HEK293 (cell line): ENCODE results near the gene SCN1A.

Experiments
- CTCF ChIA-PET: fragments of 350-600 bp; formaldehyde crosslinking; extraction: SDS; loops from one replicate; lab custom pipeline; 2021; ENCODE audit warnings: antibody characterized with exemption; lab: Yijun Ruan, JAX
- POLR2A ChIA-PET: fragments of 300-600 bp; formaldehyde crosslinking; extraction: SDS; loops from one replicate; lab custom pipeline; 2020; ENCODE audit warnings: antibody characterized with exemption, inconsistent platforms; lab: Yijun Ruan, JAX
- H3K27ac ChIP-seq: fragments of 200-500 bp; sonication (Bioruptor generic); 2 replicates; pipeline ENCODE4 v1.5.1; 2014; ENCODE audit warnings: low read depth, low read length, control low read depth, inconsistent platforms; ENCODE audit errors: extremely low read depth
- H3K36me3 ChIP-seq, 2 experiments: fragments of 200-500 bp in 1 of 2; sonication (Bioruptor generic) in 1 of 2; 1 replicate in 1 of 2; 2 replicates in 1 of 2; pipeline ENCODE4 v1.5.1; 2014 to 2017; ENCODE audit warnings: inconsistent platforms in 2 of 2, low read length in 2 of 2; ENCODE audit not compliant: control insufficient read depth in 2 of 2, insufficient read depth in 1 of 2
- H3K4me1 ChIP-seq: fragments of 200-500 bp; sonication (Bioruptor generic); 2 replicates; pipeline ENCODE4 v1.5.1; 2014; ENCODE audit warnings: mild to moderate bottlenecking, low read length, inconsistent platforms; ENCODE audit not compliant: control insufficient read depth, insufficient read depth
- H3K4me3 ChIP-seq: 2 replicates; pipeline ENCODE4 v1.5.1; 2011; ENCODE audit warnings: low read depth, mild to moderate bottlenecking, control low read depth, low read length, moderate library complexity
- H3K9me3 ChIP-seq: fragments of 200-500 bp; sonication (Bioruptor generic); 2 replicates; pipeline ENCODE4 v1.5.1; 2014; ENCODE audit warnings: low read depth, low read length, inconsistent platforms; ENCODE audit not compliant: control insufficient read depth, insufficient read depth
- AEBP2 ChIP-seq: fragments of 450-650 bp; formaldehyde crosslinking; IDR thresholded peaks from 2 replicates; pipeline ENCODE4 v1.5.1; 2016; ENCODE audit warnings: missing biosample characterization, missing genetic modification characterization, borderline replicate concordance
- ATF2 ChIP-seq: fragments of 450-650 bp; formaldehyde crosslinking; IDR thresholded peaks from 2 replicates; pipeline ENCODE4 v1.5.1; 2016; ENCODE audit warnings: missing biosample characterization, missing genetic modification characterization, low read depth
- KLF7 ChIP-seq: fragments of 450-650 bp; formaldehyde crosslinking; IDR thresholded peaks from 2 replicates; pipeline ENCODE4 v1.5.1; 2016; ENCODE audit warnings: missing biosample characterization, missing genetic modification characterization, borderline replicate concordance
- OVOL3 ChIP-seq: fragments of 450-650 bp; formaldehyde crosslinking; IDR thresholded peaks from 2 replicates; pipeline ENCODE4 v1.5.1; 2016; ENCODE audit warnings: missing biosample characterization, missing genetic modification characterization
- SP7 ChIP-seq: fragments of 450-650 bp; formaldehyde crosslinking; IDR thresholded peaks from 2 replicates; pipeline ENCODE4 v1.5.1; 2016; ENCODE audit warnings: missing biosample characterization, missing genetic modification characterization
- ZBTB11 ChIP-seq: fragments of 450-650 bp; formaldehyde crosslinking; conservative IDR thresholded peaks from 2 replicates; pipeline ENCODE4 v1.5.1; 2016; ENCODE audit warnings: low read depth, missing biosample characterization, missing genetic modification characterization
- ZBTB17 ChIP-seq: fragments of 450-650 bp; formaldehyde crosslinking; IDR thresholded peaks from 2 replicates; pipeline ENCODE4 v1.5.1; 2016; ENCODE audit warnings: missing biosample characterization, missing genetic modification characterization
- ZEB2 ChIP-seq: fragments of 450-650 bp; formaldehyde crosslinking; IDR thresholded peaks from 2 replicates; pipeline ENCODE4 v1.5.1; 2016; ENCODE audit warnings: missing biosample characterization, missing genetic modification characterization
- ZNF121 ChIP-seq: fragments of 450-650 bp; formaldehyde crosslinking; IDR thresholded peaks from 2 replicates; pipeline ENCODE4 v1.5.1; 2016; ENCODE audit warnings: missing biosample characterization, missing genetic modification characterization
- ZNF146 ChIP-seq: fragments of 450-650 bp; formaldehyde crosslinking; IDR thresholded peaks from 2 replicates; pipeline ENCODE4 v1.5.1; 2016; ENCODE audit warnings: missing biosample characterization, missing genetic modification characterization
- ZNF18 ChIP-seq: fragments of 450-650 bp; formaldehyde crosslinking; IDR thresholded peaks from 2 replicates; pipeline ENCODE4 v1.5.1; 2016; ENCODE audit warnings: missing biosample characterization, missing genetic modification characterization
- ZNF362 ChIP-seq: fragments of 450-650 bp; formaldehyde crosslinking; IDR thresholded peaks from 2 replicates; pipeline ENCODE4 v1.5.1; 2016; ENCODE audit warnings: missing biosample characterization, missing genetic modification characterization
- ZNF610 ChIP-seq: fragments of 450-650 bp; formaldehyde crosslinking; IDR thresholded peaks from 2 replicates; pipeline ENCODE4 v1.5.1; 2016; ENCODE audit warnings: missing biosample characterization, missing genetic modification characterization, borderline replicate concordance
- ZNF621 ChIP-seq: fragments of 450-650 bp; formaldehyde crosslinking; IDR thresholded peaks from 2 replicates; pipeline ENCODE4 v1.5.1; 2017; ENCODE audit warnings: missing biosample characterization, missing genetic modification characterization
- ZNF664 ChIP-seq: fragments of 450-650 bp; formaldehyde crosslinking; IDR thresholded peaks from 2 replicates; pipeline ENCODE4 v1.5.1; 2016; ENCODE audit warnings: missing biosample characterization, missing genetic modification characterization
- ZNF776 ChIP-seq: fragments of 450-650 bp; formaldehyde crosslinking; IDR thresholded peaks from 2 replicates; pipeline ENCODE4 v1.5.0; 2017; ENCODE audit warnings: missing biosample characterization, missing genetic modification characterization, borderline replicate concordance

Gene SCN1A

GRCh38 chr2:165953655-165954606 is 173.9 kb downstream of the SCN1A start, which contains the start of gene TTC21B (continued):
- TF ChIP-seq KLF7 (tag by site-specific recombination) (peak; percentile 70; the same call in 1 of the 2 replicates), ZNF121 (tag by site-specific recombination) (peak; percentile 65), ZNF362 (peak; percentile 85), ZEB2 (tag by site-specific recombination) (peak; percentile 86; the same call in 1 of the 2 replicates), ATF2 (tag by site-specific recombination) (no peak), AEBP2 (tag by site-specific recombination) (no peak), ZNF146 (tag by site-specific recombination) (no peak), ZNF621 (no peak), SP7 (tag by site-specific recombination) (peak; percentile 81), ZNF18 (tag by site-specific recombination) (peak; percentile 63; the same call in 1 of the 2 replicates), ZNF664 (tag by site-specific recombination) (no peak), ZNF610 (tag by site-specific recombination) (peak; percentile 53; the same call in 1 of the 2 replicates)
- TF ChIP-seq, all 188 proteins: peak for 69

GRCh38 chr2:165953306-165953654 is 174.5 kb downstream of the SCN1A start:
- peak overlapping the region; percentile 78 for H3K27ac ChIP-seq
- peak overlapping the region; percentile 74 for H3K4me3 ChIP-seq
- peak; percentile 49; the same call in 1 of the 2 replicates for TF ChIP-seq ZBTB17 (tag by site-specific recombination)
- TF ChIP-seq OVOL3 (tag by site-specific recombination), result no peak
- 0 out of 2 replicates have a peak, but pooled peaks have one; percentile 17 for TF ChIP-seq ZBTB11 (tag by site-specific recombination)
- TF ChIP-seq ZNF776 (tag by site-specific recombination), result no peak

More at GRCh38 chr2:165953306-165953654, 174.5 kb downstream of the SCN1A start:
- Histone ChIP-seq H3K9me3 (no peaks in the 10 kb centered on the region), H3K36me3 (peaks cover 8 to 20% of the 10 kb centered on the region in 2 experiments), H3K4me1 (no peaks in the 10 kb centered on the region)
- ChIA-PET POLR2A (interaction anchor here (0.7 to 1.6 kb wide), 7 partner anchors 8 to 423 kb away, joined by 3 to 5 read pairs (median 3); partner anchors contain the start of gene SCN1A), CTCF (interaction anchor here (0.5 to 4.7 kb wide), 9 partner anchors 9 to 1404 kb away, joined by 3 to 21 read pairs (median 3); partner anchors contain the start of gene SCN1A)
